Measurements from ENCODE around the gene ZBTB49.
"Not testable (repeated sequence)": the region's sequence is repeated elsewhere in the genome, so short reads cannot be mapped to it uniquely, and the experiment has no call there.

The ZBTB49 gene

GRCh38 chr4:4326166-4326565 is 36.1 kb downstream of the ZBTB49 start:
- DNase-seq (ENCODE audit: low spot score) = no peak

GRCh38 chr4:4327652-4328121 is 37.6 kb downstream of the ZBTB49 start:
- peak; percentile 52 for DNase-seq (ENCODE audit: low spot score)

- no peak for DNase-seq (ENCODE audit: low spot score)
These were observed 38.2 kb downstream of the ZBTB49 start for GRCh38 chr4:4328206-4328605.

GRCh38 chr4:4328840-4329239 is 38.8 kb downstream of the ZBTB49 start:
- no peak for DNase-seq (ENCODE audit: low spot score)

GRCh38 chr4:4329496-4329895 is 39.4 kb downstream of the ZBTB49 start:
- DNase-seq (ENCODE audit: low spot score) = no peak

GRCh38 chr4:4330794-4331193 is 40.7 kb downstream of the ZBTB49 start:
- no peak for DNase-seq (ENCODE audit: low spot score)

- no peak for DNase-seq (ENCODE audit: low spot score)
These were observed 42.5 kb downstream of the ZBTB49 start for GRCh38 chr4:4332529-4332928.

- peak; percentile 88 for DNase-seq (ENCODE audit: low spot score)
These were observed 43.2 kb downstream of the ZBTB49 start for GRCh38 chr4:4333265-4333706.

GRCh38 chr4:4334798-4335520 is 44.9 kb downstream of the ZBTB49 start:
- DNase-seq (ENCODE audit: low spot score) = peak; percentile 37

- no peak for DNase-seq (ENCODE audit: low spot score)
These were observed 48.4 kb downstream of the ZBTB49 start for GRCh38 chr4:4338210-4339001.

GRCh38 chr4:4339504-4340085 is 49.5 kb downstream of the ZBTB49 start:
- DNase-seq (ENCODE audit: low spot score) = no peak

- no peak for DNase-seq (ENCODE audit: low spot score)
These were observed 52.0 kb downstream of the ZBTB49 start for GRCh38 chr4:4341861-4342650.

- DNase-seq (ENCODE audit: low spot score) = no peak
These were observed 53.0 kb downstream of the ZBTB49 start for GRCh38 chr4:4343038-4343437.

GRCh38 chr4:4344915-4345527 is 55.0 kb downstream of the ZBTB49 start:
- no peak for DNase-seq (ENCODE audit: low spot score)

- no peak for DNase-seq (ENCODE audit: low spot score)
These were observed 57.5 kb downstream of the ZBTB49 start for GRCh38 chr4:4347585-4347984.

- DNase-seq (ENCODE audit: low spot score) = not testable (repeated sequence)
These were observed 58.5 kb downstream of the ZBTB49 start for GRCh38 chr4:4348585-4348984.

GRCh38 chr4:4349867-4350266 is 59.8 kb downstream of the ZBTB49 start:
- no peak for DNase-seq (ENCODE audit: low spot score)

- DNase-seq (ENCODE audit: low spot score) = no peak
These were observed 60.9 kb downstream of the ZBTB49 start for GRCh38 chr4:4350909-4351308.

GRCh38 chr4:4355302-4355701 is 65.3 kb downstream of the ZBTB49 start:
- DNase-seq (ENCODE audit: low spot score) = no peak

- DNase-seq (ENCODE audit: low spot score) = no peak
These were observed 66.3 kb downstream of the ZBTB49 start for GRCh38 chr4:4356106-4357041.
